ENCODE results near the gene MRPL52. TPM values are rescaled to one million over a fixed set of nuclear protein-coding genes. Genes with fewer than 3 reads are reported as not detected.
A peak's percentile ranks its signal among the peaks of the same experiment; 100 is the strongest.

Gene MRPL52
- total and polyA plus RNA-seq, 2 of the 13 experiments (the other 11 are each of a cell fraction or from before 2014, with no cell fraction given) = 118 to 329 TPM

GRCh38 chr14:22839159-22839779 is 9.6 kb downstream of the MRPL52 start (continued):
- TF ChIP-seq, protein P1, sequence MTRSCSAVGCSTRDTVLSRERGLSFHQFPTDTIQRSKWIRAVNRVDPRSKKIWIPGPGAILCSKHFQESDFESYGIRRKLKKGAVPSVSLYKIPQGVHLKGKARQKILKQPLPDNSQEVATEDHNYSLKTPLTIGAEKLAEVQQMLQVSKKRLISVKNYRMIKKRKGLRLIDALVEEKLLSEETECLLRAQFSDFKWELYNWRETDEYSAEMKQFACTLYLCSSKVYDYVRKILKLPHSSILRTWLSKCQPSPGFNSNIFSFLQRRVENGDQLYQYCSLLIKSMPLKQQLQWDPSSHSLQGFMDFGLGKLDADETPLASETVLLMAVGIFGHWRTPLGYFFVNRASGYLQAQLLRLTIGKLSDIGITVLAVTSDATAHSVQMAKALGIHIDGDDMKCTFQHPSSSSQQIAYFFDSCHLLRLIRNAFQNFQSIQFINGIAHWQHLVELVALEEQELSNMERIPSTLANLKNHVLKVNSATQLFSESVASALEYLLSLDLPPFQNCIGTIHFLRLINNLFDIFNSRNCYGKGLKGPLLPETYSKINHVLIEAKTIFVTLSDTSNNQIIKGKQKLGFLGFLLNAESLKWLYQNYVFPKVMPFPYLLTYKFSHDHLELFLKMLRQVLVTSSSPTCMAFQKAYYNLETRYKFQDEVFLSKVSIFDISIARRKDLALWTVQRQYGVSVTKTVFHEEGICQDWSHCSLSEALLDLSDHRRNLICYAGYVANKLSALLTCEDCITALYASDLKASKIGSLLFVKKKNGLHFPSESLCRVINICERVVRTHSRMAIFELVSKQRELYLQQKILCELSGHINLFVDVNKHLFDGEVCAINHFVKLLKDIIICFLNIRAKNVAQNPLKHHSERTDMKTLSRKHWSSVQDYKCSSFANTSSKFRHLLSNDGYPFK (CRISPR knock-in tag; IDR thresholded peaks at IDR 0.05; ENCODE audit: borderline replicate concordance) = 0 out of 2 replicates have a peak, but pooled peaks have one; percentile 2
- no peak for TF ChIP-seq ZBTB14 (CRISPR knock-in tag; IDR thresholded peaks at IDR 0.05)
- no peak for TF ChIP-seq ATRX (CRISPR knock-in tag; IDR thresholded peaks at IDR 0.05; ENCODE audit: borderline replicate concordance)
- TF ChIP-seq SUZ12 (IDR thresholded peaks at IDR 0.05; ENCODE audit: low read depth, low read length) = no peak
- 0 out of 2 replicates have a peak, but pooled peaks have one; percentile 55 for TF ChIP-seq SP4 (CRISPR knock-in tag; IDR thresholded peaks at IDR 0.05)
- peak; percentile 61 for TF ChIP-seq FOSL2 (CRISPR knock-in tag; IDR thresholded peaks at IDR 0.05)
- TF ChIP-seq SP1 (IDR thresholded peaks at IDR 0.05) = no peak
- TF ChIP-seq SP1 (CRISPR knock-in tag; IDR thresholded peaks at IDR 0.05) = 0 out of 2 replicates have a peak, but pooled peaks have one; percentile 21
- no peak for TF ChIP-seq ZNF670 (CRISPR knock-in tag; IDR thresholded peaks at IDR 0.05; ENCODE audit: borderline replicate concordance)
- TF ChIP-seq ZNF362 (CRISPR knock-in tag; IDR thresholded peaks at IDR 0.05; ENCODE audit: borderline replicate concordance) = no peak
- TF ChIP-seq, protein P2, sequence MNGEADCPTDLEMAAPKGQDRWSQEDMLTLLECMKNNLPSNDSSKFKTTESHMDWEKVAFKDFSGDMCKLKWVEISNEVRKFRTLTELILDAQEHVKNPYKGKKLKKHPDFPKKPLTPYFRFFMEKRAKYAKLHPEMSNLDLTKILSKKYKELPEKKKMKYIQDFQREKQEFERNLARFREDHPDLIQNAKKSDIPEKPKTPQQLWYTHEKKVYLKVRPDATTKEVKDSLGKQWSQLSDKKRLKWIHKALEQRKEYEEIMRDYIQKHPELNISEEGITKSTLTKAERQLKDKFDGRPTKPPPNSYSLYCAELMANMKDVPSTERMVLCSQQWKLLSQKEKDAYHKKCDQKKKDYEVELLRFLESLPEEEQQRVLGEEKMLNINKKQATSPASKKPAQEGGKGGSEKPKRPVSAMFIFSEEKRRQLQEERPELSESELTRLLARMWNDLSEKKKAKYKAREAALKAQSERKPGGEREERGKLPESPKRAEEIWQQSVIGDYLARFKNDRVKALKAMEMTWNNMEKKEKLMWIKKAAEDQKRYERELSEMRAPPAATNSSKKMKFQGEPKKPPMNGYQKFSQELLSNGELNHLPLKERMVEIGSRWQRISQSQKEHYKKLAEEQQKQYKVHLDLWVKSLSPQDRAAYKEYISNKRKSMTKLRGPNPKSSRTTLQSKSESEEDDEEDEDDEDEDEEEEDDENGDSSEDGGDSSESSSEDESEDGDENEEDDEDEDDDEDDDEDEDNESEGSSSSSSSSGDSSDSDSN (CRISPR knock-in tag; IDR thresholded peaks at IDR 0.05) = no peak
- TF ChIP-seq SAP130 (CRISPR knock-in tag; IDR thresholded peaks at IDR 0.05; ENCODE audit: low read depth) = no peak
- TF ChIP-seq MEIS1 (CRISPR knock-in tag; IDR thresholded peaks at IDR 0.05; ENCODE audit: borderline replicate concordance) = no peak
- no peak for TF ChIP-seq ZNF431 (CRISPR knock-in tag; IDR thresholded peaks at IDR 0.05; ENCODE audit: borderline replicate concordance, low read depth)
- TF ChIP-seq ZKSCAN8 (CRISPR knock-in tag; IDR thresholded peaks at IDR 0.05; ENCODE audit: borderline replicate concordance) = no peak
- TF ChIP-seq RBAK (CRISPR knock-in tag; IDR thresholded peaks at IDR 0.05) = no peak
- no peak for TF ChIP-seq NFKBIZ (CRISPR knock-in tag; IDR thresholded peaks at IDR 0.05)
- TF ChIP-seq GTF3A (CRISPR knock-in tag; conservative IDR thresholded peaks at IDR 0.05) = no peak
- peak; percentile 67; the same call in 1 of the 2 replicates for TF ChIP-seq CEBPB (IDR thresholded peaks at IDR 0.05; ENCODE audit: borderline replicate concordance, low read depth, low read length)
- no peak for TF ChIP-seq DPF2 (CRISPR knock-in tag; IDR thresholded peaks at IDR 0.05; ENCODE audit: borderline replicate concordance, low read depth)
- TF ChIP-seq ZNF720 (CRISPR knock-in tag; IDR thresholded peaks at IDR 0.05) = no peak
- no peak for TF ChIP-seq ZBTB7B (CRISPR knock-in tag; IDR thresholded peaks at IDR 0.05)
- 0 out of 2 replicates have a peak, but pooled peaks have one; percentile 40 for TF ChIP-seq ZNF724P (CRISPR knock-in tag; IDR thresholded peaks at IDR 0.05; ENCODE audit: borderline replicate concordance)
- no peak for TF ChIP-seq KDM3A (CRISPR knock-in tag; IDR thresholded peaks at IDR 0.05; ENCODE audit: low read depth)

All from HepG2 (cell line).